Adipose tissue (tissue), 3 donors: ENCODE results near the gene PCBD2. TPM values are rescaled to one million over a fixed set of nuclear protein-coding genes. Genes with fewer than 3 reads are reported as not detected.

Experiments used
- H3K27ac ChIP-seq: one replicate; pipeline ENCODE4 v1.5.1; 2013; ENCODE audit warnings: low read depth, low read length
- WGBS, 3 donors: extraction: QIAGEN DNeasy Blood & Tissue Kit; methylation state at CpG; one replicate each; pipeline ENCODE4 v1.1.7; 2013; 5-methylcytosine and 5-hydroxymethylcytosine counted together
- polyA plus RNA-seq, 3 donors: library from polyadenylated mRNA; stranded (reverse); fragments of 200-250 nt; gene quantifications; one replicate each; pipeline ENCODE4 v1.2.3, GENCODE V29; 2013
- donor health status: healthy with polysubstance abuse.
- donor health status: Bipolar disorder and iron deficiency.
- donor health status: healthy.

PCBD2 gene
- polyA plus RNA-seq, 3 donors, result 5.1 to 7.9 (median 6.1) TPM

DNA sequence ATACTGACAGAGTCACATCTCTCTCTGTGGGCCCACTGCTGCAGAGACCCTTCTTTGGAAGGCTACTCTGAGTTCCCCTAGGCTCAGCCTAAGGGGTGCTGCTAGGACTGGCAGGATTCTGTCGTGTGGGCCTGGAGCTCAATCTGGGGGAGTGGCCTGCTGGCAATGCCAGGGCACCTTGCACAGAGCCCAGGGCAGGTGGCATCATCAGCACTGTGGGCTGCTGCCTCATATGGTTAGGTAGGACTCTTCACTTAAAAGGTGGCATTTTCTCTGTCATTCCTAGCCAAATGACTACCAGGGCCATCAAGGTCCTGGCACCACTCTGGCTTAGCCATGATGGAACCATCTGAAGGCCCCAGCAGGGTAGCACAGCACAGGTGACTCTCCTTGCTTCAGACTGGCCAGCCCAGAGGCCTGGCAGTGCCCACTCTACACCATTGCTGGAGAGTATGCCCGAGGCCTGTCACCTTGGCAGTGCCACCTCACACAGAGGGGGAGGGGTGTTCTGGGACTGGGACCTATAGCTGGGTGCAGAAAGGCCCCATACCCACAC is 107.2 kb downstream of the PCBD2 start:
- 92 to 100% (median 92%) methylated on average over 2 of the region's 2 CpGs for WGBS, 3 donors
- no peak overlapping the region for H3K27ac ChIP-seq

Other genes with a start within 250 kb of the PCBD2 start
- gene CAMLG, start 166.6 kb upstream of the PCBD2 start, polyA plus RNA-seq, result 10 to 100 TPM; 18.0 to 53.4 (median 26.5) TPM
- gene DDX46, start 146.4 kb upstream of the PCBD2 start, polyA plus RNA-seq, result 10 to 100 TPM; 12.7 to 19.7 (median 19.3) TPM
- gene C5orf24, start 59.2 kb upstream of the PCBD2 start, polyA plus RNA-seq, result 10 to 100 TPM in 2 of 3 donors, 1 to 10 TPM in 1; 9.9 to 19.8 (median 18.1) TPM
- 10 to 100 TPM; 47.5 to 62.4 (median 49.0) TPM for gene TXNDC15, start 30.8 kb upstream of the PCBD2 start, polyA plus RNA-seq
- under 1 TPM in 2 of 3 donors, not detected in 1; 0.58 to 0.76 TPM for gene CATSPER3, start 62.8 kb downstream of the PCBD2 start, polyA plus RNA-seq
- gene PITX1, start 129.1 kb downstream of the PCBD2 start, polyA plus RNA-seq, result 1 to 10 TPM in 2 of 3 donors, under 1 TPM in 1; 0.32 to 1.4 (median 1.1) TPM